Measurements from ENCODE around the gene PRKD2. TPM values are rescaled to one million over a fixed set of nuclear protein-coding genes. Genes with fewer than 3 reads are reported as not detected.

PRKD2 gene
- total and polyA plus RNA-seq, 12 donors: 6.8 to 77.1 (median 26.8) TPM

DNA sequence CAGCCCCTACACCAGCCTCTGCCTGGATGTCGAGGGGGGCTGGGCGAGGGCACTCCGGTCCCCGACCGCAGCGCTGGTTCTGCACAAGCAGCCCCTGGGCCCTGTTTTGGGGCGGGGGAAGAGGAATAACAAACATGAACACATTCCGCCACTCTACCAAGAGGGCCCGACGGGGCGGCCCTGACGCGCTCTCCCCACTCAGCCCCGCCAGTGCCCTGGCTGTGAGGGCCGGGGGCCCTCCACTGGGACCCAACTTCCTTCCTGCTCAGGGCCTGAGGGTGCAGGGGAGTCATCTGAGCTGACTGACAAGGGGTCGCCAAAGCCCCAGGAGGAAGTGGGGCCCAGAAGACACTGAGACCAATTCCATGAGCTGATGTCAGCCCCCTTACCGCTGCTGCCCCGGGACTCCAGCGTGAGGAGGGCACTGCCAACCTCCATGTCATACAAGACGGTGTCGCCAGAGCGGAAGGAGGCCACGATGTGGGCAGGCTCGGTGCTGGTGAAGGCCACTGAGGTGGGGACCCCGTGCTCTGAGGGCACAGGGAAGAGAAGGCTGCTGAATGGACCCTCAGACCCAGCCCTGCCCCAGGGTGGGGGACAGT, 5.6 kb upstream of the PRKD2 start:
- TF ChIP-seq, protein P1, sequence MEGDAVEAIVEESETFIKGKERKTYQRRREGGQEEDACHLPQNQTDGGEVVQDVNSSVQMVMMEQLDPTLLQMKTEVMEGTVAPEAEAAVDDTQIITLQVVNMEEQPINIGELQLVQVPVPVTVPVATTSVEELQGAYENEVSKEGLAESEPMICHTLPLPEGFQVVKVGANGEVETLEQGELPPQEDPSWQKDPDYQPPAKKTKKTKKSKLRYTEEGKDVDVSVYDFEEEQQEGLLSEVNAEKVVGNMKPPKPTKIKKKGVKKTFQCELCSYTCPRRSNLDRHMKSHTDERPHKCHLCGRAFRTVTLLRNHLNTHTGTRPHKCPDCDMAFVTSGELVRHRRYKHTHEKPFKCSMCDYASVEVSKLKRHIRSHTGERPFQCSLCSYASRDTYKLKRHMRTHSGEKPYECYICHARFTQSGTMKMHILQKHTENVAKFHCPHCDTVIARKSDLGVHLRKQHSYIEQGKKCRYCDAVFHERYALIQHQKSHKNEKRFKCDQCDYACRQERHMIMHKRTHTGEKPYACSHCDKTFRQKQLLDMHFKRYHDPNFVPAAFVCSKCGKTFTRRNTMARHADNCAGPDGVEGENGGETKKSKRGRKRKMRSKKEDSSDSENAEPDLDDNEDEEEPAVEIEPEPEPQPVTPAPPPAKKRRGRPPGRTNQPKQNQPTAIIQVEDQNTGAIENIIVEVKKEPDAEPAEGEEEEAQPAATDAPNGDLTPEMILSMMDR (IDR thresholded peaks at IDR 0.05): no peak
- TF ChIP-seq POLR2A (IDR thresholded peaks at IDR 0.05): no peak
- Histone ChIP-seq H3K27ac (peak overlapping the region in 1 of 5 donors; percentile 5), H3K27me3 (no peaks in the 10 kb centered on the region), H3K4me1 (replicated peaks in 1 of 2) (peaks cover 2 to 14% of the 10 kb centered on the region in 2 donors), H3K9me3 (replicated peaks in 1 of 3) (no peaks in the 10 kb centered on the region), H3K4me3 (no peak overlapping the region), H3K36me3 (replicated peaks in 1 of 2) (peaks cover 0 to 78% of the 10 kb centered on the region in 2 donors)
- DNase-seq: no peak
- intact Hi-C loops (cut with DNase I): no loop called here
- 74 to 79% (median 75%) methylated on average over 8 to 25 of the region's 25 CpGs for WGBS, 4 donors

DNA sequence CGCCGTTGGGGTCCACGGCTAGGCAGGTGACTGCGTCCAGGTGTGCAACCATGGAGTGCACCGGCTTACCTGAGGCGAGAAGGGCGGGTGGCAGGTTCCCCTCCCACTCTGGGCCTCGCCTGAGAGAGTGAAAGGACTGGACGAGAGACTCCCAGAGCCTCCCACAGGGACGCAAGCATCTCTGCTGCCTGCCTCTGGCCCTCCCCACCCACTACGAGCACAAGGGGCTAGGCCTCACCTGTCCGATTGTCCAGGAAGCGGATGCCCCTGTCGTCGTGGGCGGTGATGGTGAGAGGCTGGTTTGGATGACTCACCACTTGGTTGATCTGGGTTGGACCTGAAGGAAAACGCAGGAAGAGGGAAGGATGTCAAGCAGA, 5.1 kb upstream of the PRKD2 start:
- DNase-seq: no peak
- WGBS, 4 donors: 74 to 82% (median 80%) methylated on average over 9 to 17 of the region's 17 CpGs
- H3K4me3 ChIP-seq: no peak overlapping the region
- TF ChIP-seq, protein P1 (IDR thresholded peaks at IDR 0.05): no peak
- no peak for TF ChIP-seq POLR2A (IDR thresholded peaks at IDR 0.05)
- H3K4me1 ChIP-seq (replicated peaks in 1 of 2): peaks cover 4 to 12% of the 10 kb centered on the region in 2 donors
- H3K36me3 ChIP-seq (replicated peaks in 1 of 2): peaks cover 0 to 72% of the 10 kb centered on the region in 2 donors
- no peak overlapping the region for H3K27ac ChIP-seq
- intact Hi-C loops (cut with DNase I): no loop called here
- no peaks in the 10 kb centered on the region for H3K27me3 ChIP-seq
- H3K9me3 ChIP-seq (replicated peaks in 1 of 3): no peaks in the 10 kb centered on the region

DNA sequence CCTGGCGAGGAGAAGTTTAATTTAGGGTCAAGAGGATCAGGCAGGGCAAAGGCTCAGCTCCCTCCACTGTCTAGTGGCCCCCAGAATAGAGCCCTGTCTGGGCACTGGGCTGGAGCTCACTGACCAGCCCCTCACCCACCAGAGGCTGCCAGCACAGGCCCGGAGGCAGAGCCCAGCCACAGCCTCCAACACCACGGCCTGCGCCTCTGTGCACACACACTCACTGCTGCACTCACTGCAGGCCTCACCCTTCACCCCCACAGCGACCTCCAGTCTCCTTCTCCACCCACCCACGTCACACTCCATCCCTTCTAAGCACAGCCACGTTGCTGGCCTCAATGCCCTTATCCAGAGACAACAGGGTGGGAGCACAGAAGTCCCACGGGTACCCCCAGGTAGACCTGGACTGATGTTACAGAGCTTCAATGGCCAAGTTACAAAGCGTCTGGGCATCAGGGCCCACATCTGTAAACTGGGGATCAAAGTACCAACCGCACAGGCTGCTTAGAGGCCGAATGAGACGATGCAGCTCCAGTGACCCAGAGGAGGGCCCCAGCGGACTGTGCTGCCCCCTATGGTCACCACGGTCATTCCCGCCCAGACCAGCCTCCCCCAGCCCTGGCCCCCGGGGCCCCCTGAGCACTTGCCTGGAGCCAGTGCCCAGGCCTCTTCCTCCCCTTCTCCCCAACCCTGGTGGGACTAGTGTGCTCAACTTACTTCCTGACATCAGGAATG, 4.5 kb upstream of the PRKD2 start:
- Histone ChIP-seq H3K4me3 (no peak overlapping the region), H3K9me3 (replicated peaks in 1 of 3) (no peaks in the 10 kb centered on the region), H3K36me3 (replicated peaks in 1 of 2) (peaks cover 0 to 67% of the 10 kb centered on the region in 2 donors), H3K27ac (peak overlapping the region in 2 of 5 donors; percentile 19 to 21), H3K27me3 (no peaks in the 10 kb centered on the region), H3K4me1 (replicated peaks in 1 of 2) (peaks cover 4 to 9% of the 10 kb centered on the region in 2 donors)
- intact Hi-C loops (cut with DNase I): no loop called here
- TF ChIP-seq POLR2A (IDR thresholded peaks at IDR 0.05): no peak
- TF ChIP-seq, protein P1 (IDR thresholded peaks at IDR 0.05): no peak
- 76 to 82% (median 79%) methylated on average over 11 to 16 of the region's 16 CpGs for WGBS, 4 donors
- DNase-seq: no peak

DNA sequence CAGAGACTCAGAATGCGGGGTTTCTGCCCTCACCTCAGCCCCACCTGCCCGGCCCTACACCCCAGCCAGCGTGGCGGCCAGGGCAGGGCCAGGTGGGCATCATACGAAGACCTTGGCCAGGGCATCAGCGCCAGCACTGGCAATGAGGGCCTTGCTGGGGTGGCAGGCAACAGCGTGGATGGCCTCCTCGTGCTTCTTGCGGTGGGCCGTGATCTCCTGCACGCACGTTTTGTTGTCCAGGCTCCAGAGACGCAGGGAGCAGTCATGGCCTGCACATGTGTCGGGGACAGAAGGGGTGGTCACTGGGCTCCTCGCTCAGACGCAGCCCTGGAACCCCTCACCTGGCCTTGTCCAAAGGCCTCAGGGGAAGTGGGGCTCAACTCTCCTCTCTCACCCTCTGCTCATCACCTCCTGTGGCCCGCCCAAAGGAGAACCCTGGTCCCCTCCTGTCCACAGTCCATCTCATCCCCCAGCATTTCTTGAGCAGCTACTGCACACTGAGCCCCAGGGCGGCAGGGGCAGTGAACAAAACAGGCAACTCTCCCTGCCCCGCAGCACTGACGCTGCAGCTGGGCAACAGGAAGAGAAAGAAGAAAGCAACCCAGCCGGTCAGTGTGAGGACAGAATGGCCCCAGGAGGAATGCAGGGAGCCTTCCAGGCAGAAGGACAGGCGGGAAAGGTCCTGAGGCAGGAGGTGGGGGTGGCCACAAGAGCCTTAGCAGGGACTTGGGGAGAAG, 3.8 kb upstream of the PRKD2 start:
- Histone ChIP-seq H3K36me3 (replicated peaks in 1 of 2) (peaks cover 0 to 59% of the 10 kb centered on the region in 2 donors), H3K27ac (peak overlapping the region in 2 of 5 donors; percentile 19 to 21), H3K4me1 (replicated peaks in 1 of 2) (peaks cover 12 to 13% of the 10 kb centered on the region in 2 donors), H3K9me3 (replicated peaks in 1 of 3) (no peaks in the 10 kb centered on the region), H3K4me3 (no peak overlapping the region), H3K27me3 (no peaks in the 10 kb centered on the region)
- TF ChIP-seq POLR2A (IDR thresholded peaks at IDR 0.05): no peak
- TF ChIP-seq, protein P1 (IDR thresholded peaks at IDR 0.05): no peak
- intact Hi-C loops (cut with DNase I): no loop called here
- 82 to 93% (median 90%) methylated on average over 6 to 22 of the region's 22 CpGs for WGBS, 4 donors
- no peak for DNase-seq

Measured in adrenal gland (tissue), 12 donors.